K562 (cell line): Measurements from ENCODE around the gene CIART. TPM values are rescaled to one million over a fixed set of nuclear protein-coding genes. Genes with fewer than 3 reads are reported as not detected.

ENCODE experiments used
- BDP1 ChIP-seq: IDR thresholded peaks from 3 replicates; pipeline ENCODE4 v1.6.1; 2011; ENCODE audit not compliant: insufficient read length, insufficient read depth
- COPS2 ChIP-seq: fragments of 450-650 bp; conservative IDR thresholded peaks from 2 replicates; pipeline ENCODE4 v1.6.1; 2016; ENCODE audit warnings: mild to moderate bottlenecking, moderate library complexity
- CTBP1 ChIP-seq: fragments of 450-650 bp; IDR thresholded peaks from 2 replicates; pipeline ENCODE4 v1.6.1; 2016; ENCODE audit warnings: borderline replicate concordance
- ETS2 ChIP-seq: IDR thresholded peaks from 2 replicates; pipeline ENCODE4 v1.6.1; 2016; ENCODE audit warnings: borderline replicate concordance, missing genetic modification characterization, mild to moderate bottlenecking, moderate library complexity, missing compliant biosample characterization; ENCODE audit not compliant: poor library complexity, severe bottlenecking
- FOXM1 ChIP-seq, 2 experiments: fragments of 450-650 bp in 1 of 2; sonication (generic) in 1 of 2; formaldehyde crosslinking in 1 of 2; IDR thresholded peaks; 2 replicates each; pipeline versions ENCODE4 v1.6.1 to v1.9.0; 2017 to 2022; ENCODE audit warnings: low read depth in 2 of 2, mild to moderate bottlenecking in 2 of 2, missing genetic modification reagents in 1 of 2, moderate library complexity in 1 of 2
- GABPB1 ChIP-seq: sonication (generic); formaldehyde crosslinking; IDR thresholded peaks from 2 replicates; pipeline ENCODE4 v1.8.0; 2022; ENCODE audit warnings: mild to moderate bottlenecking, missing genetic modification reagents
- KDM5B ChIP-seq: fragments of 200-600 bp; sonication (generic); IDR thresholded peaks from 2 replicates; pipeline ENCODE4 v1.6.1; 2012; ENCODE audit warnings: low read depth, mild to moderate bottlenecking, moderate library complexity, low read length, control low read depth, inconsistent platforms; ENCODE audit not compliant: insufficient replicate concordance
- MECOM ChIP-seq: fragments of 250-450 bp; sonication (Bioruptor Pico); IDR thresholded peaks from 2 replicates; pipeline ENCODE4 v1.8.0; 2022; ENCODE audit warnings: inconsistent platforms
- OTX1 ChIP-seq: fragments of 450-650 bp; formaldehyde crosslinking; IDR thresholded peaks from 2 replicates; pipeline ENCODE4 v1.4.0; 2022; ENCODE audit warnings: mild to moderate bottlenecking
- RBFOX2 ChIP-seq: fragments of 200-400 bp; formaldehyde crosslinking; IDR thresholded peaks from 2 replicates; pipeline ENCODE4 v1.6.1; 2017; ENCODE audit warnings: low read depth, mild to moderate bottlenecking, low read length, moderate library complexity
- TBL1XR1 ChIP-seq, 2 experiments: IDR thresholded peaks; 2 replicates each; pipeline ENCODE4 v1.6.1; 2012; ENCODE audit warnings: improper control_type of control experiment in 2 of 2, low read length in 2 of 2, mild to moderate bottlenecking in 1 of 2
- ZBTB17 ChIP-seq: fragments of 450-650 bp; formaldehyde crosslinking; IDR thresholded peaks from 2 replicates; pipeline ENCODE4 v1.4.0; 2020; ENCODE audit warnings: mild to moderate bottlenecking
- ZNF354B ChIP-seq: fragments of 250-450 bp; sonication (Bioruptor Pico); IDR thresholded peaks from 2 replicates; pipeline ENCODE4 v1.4.0; 2020
- ZNF589 ChIP-seq: fragments of 200-800 bp; sonication (Bioruptor generic); IDR thresholded peaks from 2 replicates; pipeline ENCODE4 v1.6.1; 2016; ENCODE audit warnings: low read depth, missing genetic modification characterization, missing compliant biosample characterization
- polyA plus RNA-seq, 8 experiments: library from polyadenylated mRNA; depleted of rRNA in 4 of 8; stranded (reverse) in 5 of 8; unstranded in 3 of 8; fragments of >200 nt; fragmentation: Nextera tagmentation in 2 of 8; fragmentation: Illumina TruSeq in 1 of 8; extraction: Ambion mirVana in 2 of 8; extraction: Trizol in 1 of 8; gene quantifications; 2 replicates each; pipeline versions ENCODE4 v1.2.1 to v1.2.3, GENCODE V29; 2011 to 2014; ENCODE audit warnings: inconsistent platforms in 1 of 8, missing spikeins in 1 of 8
- total RNA-seq, 7 experiments: library from RNA; depleted of rRNA in 6 of 7; stranded (reverse); fragments of >200 nt in 6 of 7; fragmentation: Illumina TruSeq in 2 of 7; extraction: Trizol in 2 of 7; gene quantifications; 2 replicates each; pipeline versions ENCODE4 v1.2.1 to v1.2.3, GENCODE V29; 2011 to 2021; ENCODE audit warnings: low replicate concordance in 1 of 7
- TF ChIP-seq, protein P1 (sequence below): sonication (generic); formaldehyde crosslinking; IDR thresholded peaks from 2 replicates; pipeline ENCODE4 v1.8.0; 2022; ENCODE audit warnings: mild to moderate bottlenecking, missing genetic modification reagents, borderline replicate concordance
- TF ChIP-seq, protein P2 (sequence below): fragments of 450-650 bp; formaldehyde crosslinking; IDR thresholded peaks from 2 replicates; pipeline ENCODE4 v1.4.0; 2020; ENCODE audit warnings: mild to moderate bottlenecking
- TF ChIP-seq, protein P3 (sequence below), 2 experiments: fragments of 200-800 bp in 1 of 2; sonication (Bioruptor generic) in 1 of 2; sonication (generic) in 1 of 2; formaldehyde crosslinking in 1 of 2; IDR thresholded peaks in 1 of 2; conservative IDR thresholded peaks in 1 of 2; 2 replicates each; pipeline versions ENCODE4 v1.5.0 to v1.6.1; 2016 to 2020; ENCODE audit warnings: missing compliant biosample characterization in 1 of 2, missing genetic modification characterization in 1 of 2, missing genetic modification reagents in 1 of 2
- TF ChIP-seq, protein P4 (sequence below): fragments of 450-650 bp; formaldehyde crosslinking; IDR thresholded peaks from 2 replicates; pipeline ENCODE4 v1.4.0; 2020; ENCODE audit warnings: mild to moderate bottlenecking, moderate library complexity
- TF ChIP-seq, protein P5 (sequence below), 2 experiments: IDR thresholded peaks; 2 replicates each; pipeline ENCODE4 v1.6.1; 2011; ENCODE audit warnings: borderline replicate concordance in 1 of 2, control low read depth in 1 of 2, low read depth in 1 of 2, low read length in 1 of 2, mild to moderate bottlenecking in 1 of 2, mixed read lengths in 1 of 2, moderate library complexity in 1 of 2; ENCODE audit not compliant: insufficient read depth in 1 of 2, insufficient read length in 1 of 2, poor library complexity in 1 of 2, severe bottlenecking in 1 of 2; ENCODE audit errors: extremely low read depth in 1 of 2

The CIART gene
- total and polyA plus RNA-seq, 9 of the 15 experiments (the other 6 are each of a cell fraction or from before 2014, with no cell fraction given), result 0.07 to 0.35 (median 0.19) TPM; not detected in 2

DNA sequence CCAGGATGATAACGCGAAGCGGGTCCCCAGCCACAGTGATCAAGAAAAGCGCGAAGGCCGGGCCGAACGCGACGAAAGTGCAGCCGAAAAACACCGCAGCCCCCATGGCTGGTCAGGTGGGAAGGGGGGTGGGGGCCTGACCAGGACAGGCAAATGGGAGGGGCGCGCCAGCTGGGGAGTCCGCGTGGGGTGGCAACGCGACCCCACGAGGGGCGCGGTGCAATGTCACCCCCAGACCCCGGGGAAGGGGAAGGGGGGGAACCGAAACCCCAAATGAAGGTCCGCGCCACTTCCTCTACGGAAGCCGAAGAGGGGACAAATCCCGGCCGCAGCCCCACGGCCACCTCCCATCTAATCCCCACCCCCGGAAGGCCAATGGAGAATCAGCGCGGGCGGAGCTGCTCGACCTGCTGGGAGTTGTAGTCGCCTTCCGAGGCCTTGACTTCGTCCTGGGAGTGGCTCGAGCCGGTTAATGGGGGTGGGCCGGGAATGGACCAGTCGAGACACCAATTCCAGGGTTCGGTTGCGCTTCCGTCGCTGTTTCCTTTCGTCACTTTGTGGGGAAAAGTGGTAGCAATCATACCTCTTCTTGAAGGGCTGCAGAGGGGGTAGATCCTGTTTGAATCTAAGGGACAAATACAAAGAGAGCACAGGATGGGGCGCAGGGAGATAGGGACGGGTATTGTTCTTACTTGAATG lies 13.5 kb upstream of the CIART start, which contains the start of gene APH1A (continued):
- TF ChIP-seq, protein P1, sequence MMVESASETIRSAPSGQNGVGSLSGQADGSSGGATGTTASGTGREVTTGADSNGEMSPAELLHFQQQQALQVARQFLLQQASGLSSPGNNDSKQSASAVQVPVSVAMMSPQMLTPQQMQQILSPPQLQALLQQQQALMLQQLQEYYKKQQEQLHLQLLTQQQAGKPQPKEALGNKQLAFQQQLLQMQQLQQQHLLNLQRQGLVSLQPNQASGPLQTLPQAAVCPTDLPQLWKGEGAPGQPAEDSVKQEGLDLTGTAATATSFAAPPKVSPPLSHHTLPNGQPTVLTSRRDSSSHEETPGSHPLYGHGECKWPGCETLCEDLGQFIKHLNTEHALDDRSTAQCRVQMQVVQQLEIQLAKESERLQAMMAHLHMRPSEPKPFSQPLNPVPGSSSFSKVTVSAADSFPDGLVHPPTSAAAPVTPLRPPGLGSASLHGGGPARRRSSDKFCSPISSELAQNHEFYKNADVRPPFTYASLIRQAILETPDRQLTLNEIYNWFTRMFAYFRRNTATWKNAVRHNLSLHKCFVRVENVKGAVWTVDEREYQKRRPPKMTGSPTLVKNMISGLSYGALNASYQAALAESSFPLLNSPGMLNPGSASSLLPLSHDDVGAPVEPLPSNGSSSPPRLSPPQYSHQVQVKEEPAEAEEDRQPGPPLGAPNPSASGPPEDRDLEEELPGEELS (CRISPR knock-in tag), result no peak
- TF ChIP-seq, protein P2, sequence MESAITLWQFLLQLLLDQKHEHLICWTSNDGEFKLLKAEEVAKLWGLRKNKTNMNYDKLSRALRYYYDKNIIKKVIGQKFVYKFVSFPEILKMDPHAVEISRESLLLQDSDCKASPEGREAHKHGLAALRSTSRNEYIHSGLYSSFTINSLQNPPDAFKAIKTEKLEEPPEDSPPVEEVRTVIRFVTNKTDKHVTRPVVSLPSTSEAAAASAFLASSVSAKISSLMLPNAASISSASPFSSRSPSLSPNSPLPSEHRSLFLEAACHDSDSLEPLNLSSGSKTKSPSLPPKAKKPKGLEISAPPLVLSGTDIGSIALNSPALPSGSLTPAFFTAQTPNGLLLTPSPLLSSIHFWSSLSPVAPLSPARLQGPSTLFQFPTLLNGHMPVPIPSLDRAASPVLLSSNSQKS (CRISPR knock-in tag), result no peak
- TF ChIP-seq, protein P3, sequence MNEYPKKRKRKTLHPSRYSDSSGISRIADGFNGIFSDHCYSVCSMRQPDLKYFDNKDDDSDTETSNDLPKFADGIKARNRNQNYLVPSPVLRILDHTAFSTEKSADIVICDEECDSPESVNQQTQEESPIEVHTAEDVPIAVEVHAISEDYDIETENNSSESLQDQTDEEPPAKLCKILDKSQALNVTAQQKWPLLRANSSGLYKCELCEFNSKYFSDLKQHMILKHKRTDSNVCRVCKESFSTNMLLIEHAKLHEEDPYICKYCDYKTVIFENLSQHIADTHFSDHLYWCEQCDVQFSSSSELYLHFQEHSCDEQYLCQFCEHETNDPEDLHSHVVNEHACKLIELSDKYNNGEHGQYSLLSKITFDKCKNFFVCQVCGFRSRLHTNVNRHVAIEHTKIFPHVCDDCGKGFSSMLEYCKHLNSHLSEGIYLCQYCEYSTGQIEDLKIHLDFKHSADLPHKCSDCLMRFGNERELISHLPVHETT (CRISPR knock-in tag; conservative IDR thresholded peaks at IDR 0.05 in 1 of 2, IDR thresholded peaks at IDR 0.05 in 1 of 2), result peak in 1 of 2 experiments; percentile 70; a peak in 2 of 4 replicates
- no peak for TF ChIP-seq BDP1
- no peak for TF ChIP-seq ZNF589 (CRISPR knock-in tag)
- 0 out of 2 replicates have a peak, but pooled peaks have one; percentile 46 for TF ChIP-seq CTBP1
- no peak for TF ChIP-seq OTX1 (CRISPR knock-in tag)
- no peak for TF ChIP-seq ZNF354B (CRISPR knock-in tag)
- peak in 1 of 2 experiments; percentile 29; a peak in 2 of 4 replicates for TF ChIP-seq TBL1XR1 (IDR thresholded peaks at IDR 0.05; ENCODE audit: low read length in 2 of 2)
- TF ChIP-seq, protein P4, sequence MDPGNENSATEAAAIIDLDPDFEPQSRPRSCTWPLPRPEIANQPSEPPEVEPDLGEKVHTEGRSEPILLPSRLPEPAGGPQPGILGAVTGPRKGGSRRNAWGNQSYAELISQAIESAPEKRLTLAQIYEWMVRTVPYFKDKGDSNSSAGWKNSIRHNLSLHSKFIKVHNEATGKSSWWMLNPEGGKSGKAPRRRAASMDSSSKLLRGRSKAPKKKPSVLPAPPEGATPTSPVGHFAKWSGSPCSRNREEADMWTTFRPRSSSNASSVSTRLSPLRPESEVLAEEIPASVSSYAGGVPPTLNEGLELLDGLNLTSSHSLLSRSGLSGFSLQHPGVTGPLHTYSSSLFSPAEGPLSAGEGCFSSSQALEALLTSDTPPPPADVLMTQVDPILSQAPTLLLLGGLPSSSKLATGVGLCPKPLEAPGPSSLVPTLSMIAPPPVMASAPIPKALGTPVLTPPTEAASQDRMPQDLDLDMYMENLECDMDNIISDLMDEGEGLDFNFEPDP (CRISPR knock-in tag), result no peak
- TF ChIP-seq COPS2, result no peak
- TF ChIP-seq FOXM1 (IDR thresholded peaks at IDR 0.05; ENCODE audit: low read depth), result no peak
- TF ChIP-seq FOXM1 (CRISPR knock-in tag; IDR thresholded peaks at IDR 0.05; ENCODE audit: low read depth), result no peak
- TF ChIP-seq RBFOX2, result peak; percentile 76
- TF ChIP-seq KDM5B, result no peak
- no peak for TF ChIP-seq ETS2 (tag)
- TF ChIP-seq ZBTB17, result no peak
- no peak for TF ChIP-seq MECOM
- TF ChIP-seq GABPB1 (CRISPR knock-in tag), result peak; percentile 93
- TF ChIP-seq, protein P5, sequence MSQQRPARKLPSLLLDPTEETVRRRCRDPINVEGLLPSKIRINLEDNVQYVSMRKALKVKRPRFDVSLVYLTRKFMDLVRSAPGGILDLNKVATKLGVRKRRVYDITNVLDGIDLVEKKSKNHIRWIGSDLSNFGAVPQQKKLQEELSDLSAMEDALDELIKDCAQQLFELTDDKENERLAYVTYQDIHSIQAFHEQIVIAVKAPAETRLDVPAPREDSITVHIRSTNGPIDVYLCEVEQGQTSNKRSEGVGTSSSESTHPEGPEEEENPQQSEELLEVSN (IDR thresholded peaks at IDR 0.05; ENCODE audit: borderline replicate concordance in 1 of 2, extremely low read depth in 1 of 2, insufficient read depth in 1 of 2, insufficient read length in 1 of 2, low read depth in 1 of 2, low read length in 1 of 2, poor library complexity in 1 of 2, severe bottlenecking in 1 of 2), result peak in 1 of 2 experiments; percentile 29
